Measurements from ENCODE around the gene HIPK2. TPM values are rescaled to one million over a fixed set of nuclear protein-coding genes. Genes with fewer than 3 reads are reported as not detected.

Gene HIPK2
- total RNA-seq, 1 donor from 2014 or later: 89.1 TPM

DNA sequence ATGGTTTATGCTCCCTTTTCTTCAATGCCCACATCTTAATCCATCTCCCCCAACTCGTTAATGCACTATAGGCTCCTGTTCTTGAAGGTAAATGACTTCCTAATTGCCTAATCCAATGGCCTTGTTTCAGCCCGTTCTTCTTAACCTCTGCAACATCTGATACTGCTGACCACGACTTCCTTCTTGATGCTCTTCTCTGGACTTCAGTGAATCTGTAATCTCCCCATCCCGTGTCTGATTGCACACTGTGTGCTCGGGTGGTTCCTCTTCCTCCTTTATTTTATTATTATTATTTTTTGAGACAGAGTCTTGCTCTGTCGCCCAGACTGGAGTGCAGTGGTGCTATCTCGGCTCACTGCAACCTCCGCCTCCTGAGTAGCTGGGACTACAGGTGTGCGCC is 58.9 kb downstream of the HIPK2 start:
- peaks cover 7% of the 10 kb centered on the region for H3K4me1 Mint-ChIP-seq (ENCODE audit: unreplicated experiment)
- TF ChIP-seq, protein P1, sequence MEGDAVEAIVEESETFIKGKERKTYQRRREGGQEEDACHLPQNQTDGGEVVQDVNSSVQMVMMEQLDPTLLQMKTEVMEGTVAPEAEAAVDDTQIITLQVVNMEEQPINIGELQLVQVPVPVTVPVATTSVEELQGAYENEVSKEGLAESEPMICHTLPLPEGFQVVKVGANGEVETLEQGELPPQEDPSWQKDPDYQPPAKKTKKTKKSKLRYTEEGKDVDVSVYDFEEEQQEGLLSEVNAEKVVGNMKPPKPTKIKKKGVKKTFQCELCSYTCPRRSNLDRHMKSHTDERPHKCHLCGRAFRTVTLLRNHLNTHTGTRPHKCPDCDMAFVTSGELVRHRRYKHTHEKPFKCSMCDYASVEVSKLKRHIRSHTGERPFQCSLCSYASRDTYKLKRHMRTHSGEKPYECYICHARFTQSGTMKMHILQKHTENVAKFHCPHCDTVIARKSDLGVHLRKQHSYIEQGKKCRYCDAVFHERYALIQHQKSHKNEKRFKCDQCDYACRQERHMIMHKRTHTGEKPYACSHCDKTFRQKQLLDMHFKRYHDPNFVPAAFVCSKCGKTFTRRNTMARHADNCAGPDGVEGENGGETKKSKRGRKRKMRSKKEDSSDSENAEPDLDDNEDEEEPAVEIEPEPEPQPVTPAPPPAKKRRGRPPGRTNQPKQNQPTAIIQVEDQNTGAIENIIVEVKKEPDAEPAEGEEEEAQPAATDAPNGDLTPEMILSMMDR (conservative IDR thresholded peaks at IDR 0.05): no peak
- no peak overlapping the region for H3K4me3 Mint-ChIP-seq

GRCh38 chr7:139718141-139718540 is 59.7 kb downstream of the HIPK2 start:
- H3K4me1 Mint-ChIP-seq (ENCODE audit: unreplicated experiment): peaks cover 7% of the 10 kb centered on the region
- DNase-seq (ENCODE audit: extremely low spot score, unreplicated experiment): no peak
- H3K27me3 Mint-ChIP-seq: no peaks in the 10 kb centered on the region
- H3K4me3 Mint-ChIP-seq: no peak overlapping the region
- no peaks in the 10 kb centered on the region for H3K9me3 Mint-ChIP-seq
- H3K27ac Mint-ChIP-seq: no peak overlapping the region
- H3K36me3 Mint-ChIP-seq: peaks cover 23% of the 10 kb centered on the region
- TF ChIP-seq, protein P1 (conservative IDR thresholded peaks at IDR 0.05): no peak

More for the DNA sequence above, 58.9 kb downstream of the HIPK2 start:
- Mint-ChIP-seq H3K27me3 (no peaks in the 10 kb centered on the region), H3K27ac (no peak overlapping the region), H3K9me3 (no peaks in the 10 kb centered on the region), H3K36me3 (peaks cover 23% of the 10 kb centered on the region)
- DNase-seq (ENCODE audit: extremely low spot score, unreplicated experiment): no peak

DNA sequence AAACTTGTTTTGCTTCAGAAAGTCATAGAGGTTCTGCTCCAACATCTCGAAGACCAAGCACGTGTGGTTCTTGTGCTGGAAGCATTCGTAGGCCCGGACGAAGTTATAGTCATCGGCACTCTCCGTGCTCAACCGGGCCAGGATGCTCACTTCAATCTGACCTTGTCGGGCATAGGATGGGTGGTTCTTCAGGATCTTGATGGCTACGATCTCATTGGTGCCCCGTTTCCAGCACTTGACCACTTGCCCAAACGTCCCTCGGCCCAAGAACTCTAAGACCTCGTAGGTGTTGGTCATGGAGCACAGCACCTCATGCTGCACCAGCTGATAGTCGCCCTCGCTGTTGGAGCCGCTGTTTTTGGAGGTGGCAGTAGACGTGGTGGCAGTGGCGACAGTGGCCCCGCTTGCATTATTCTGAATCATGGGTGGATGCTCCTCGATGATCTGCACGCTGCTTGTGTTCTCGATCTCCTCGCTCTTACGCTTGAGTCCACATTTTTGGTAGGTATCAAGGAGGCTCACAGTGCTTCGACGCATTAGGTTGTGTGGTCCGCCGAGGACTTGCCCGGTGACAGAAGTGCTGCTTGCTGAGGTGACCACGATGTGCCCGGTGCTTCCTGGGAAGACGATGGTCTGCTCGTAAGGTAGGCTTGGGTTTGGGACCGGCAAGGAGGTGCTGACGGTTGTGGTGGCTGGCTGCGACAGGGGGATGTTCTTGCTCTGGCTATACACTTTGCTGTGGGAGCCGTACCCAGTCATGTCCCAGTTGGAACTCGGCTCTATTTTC is 61.4 kb downstream of the HIPK2 start:
- Mint-ChIP-seq H3K27ac (no peak overlapping the region), H3K4me3 (no peak overlapping the region), H3K9me3 (no peaks in the 10 kb centered on the region), H3K27me3 (no peaks in the 10 kb centered on the region), H3K4me1 (ENCODE audit: unreplicated experiment) (peaks cover 19% of the 10 kb centered on the region), H3K36me3 (peaks cover 30% of the 10 kb centered on the region)
- TF ChIP-seq, protein P1 (conservative IDR thresholded peaks at IDR 0.05): no peak
- no peak for DNase-seq (ENCODE audit: extremely low spot score, unreplicated experiment)

DNA sequence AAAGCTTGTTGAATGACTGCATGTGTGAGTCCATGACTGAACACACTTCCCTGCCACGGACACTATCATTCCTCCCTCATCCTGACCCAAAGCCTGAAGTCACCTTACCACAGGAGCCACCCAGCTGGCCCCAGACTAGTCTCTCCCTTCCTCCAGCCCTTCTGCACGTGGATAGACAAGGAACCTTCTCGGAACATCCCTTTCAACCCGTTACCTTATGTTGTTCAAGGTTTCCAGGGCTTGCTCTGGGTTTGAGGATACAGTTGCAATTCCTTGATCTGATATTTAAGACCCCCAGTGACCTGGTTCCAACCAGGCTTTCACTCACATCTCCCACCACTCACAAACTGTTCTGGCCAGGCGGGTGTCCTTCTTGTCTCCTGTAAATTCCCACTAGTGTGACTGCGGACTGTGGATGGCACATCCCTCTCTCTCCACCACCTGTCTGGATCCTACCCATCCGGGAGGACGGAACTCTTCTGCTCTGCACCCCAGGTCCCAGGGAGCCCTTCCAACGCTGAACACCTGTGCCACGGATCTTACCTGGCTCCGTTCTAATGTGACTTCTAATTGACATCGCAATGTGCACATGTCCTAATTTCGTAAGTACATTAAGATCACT is 62.5 kb downstream of the HIPK2 start:
- DNase-seq (ENCODE audit: extremely low spot score, unreplicated experiment): no peak
- H3K9me3 Mint-ChIP-seq: no peaks in the 10 kb centered on the region
- H3K4me3 Mint-ChIP-seq: no peak overlapping the region
- TF ChIP-seq, protein P1 (conservative IDR thresholded peaks at IDR 0.05): no peak
- no peaks in the 10 kb centered on the region for H3K27me3 Mint-ChIP-seq
- no peak overlapping the region for H3K27ac Mint-ChIP-seq
- H3K36me3 Mint-ChIP-seq: peaks cover 37% of the 10 kb centered on the region
- H3K4me1 Mint-ChIP-seq (ENCODE audit: unreplicated experiment): peaks cover 25% of the 10 kb centered on the region

- Mint-ChIP-seq H3K27ac (no peak overlapping the region), H3K36me3 (peaks cover 40% of the 10 kb centered on the region), H3K4me1 (ENCODE audit: unreplicated experiment) (peaks cover 33% of the 10 kb centered on the region), H3K27me3 (no peaks in the 10 kb centered on the region), H3K9me3 (no peaks in the 10 kb centered on the region), H3K4me3 (no peak overlapping the region)
- DNase-seq (ENCODE audit: extremely low spot score, unreplicated experiment): no peak
- TF ChIP-seq, protein P1 (conservative IDR thresholded peaks at IDR 0.05): no peak
Observed at GRCh38 chr7:139714163-139714901, 63.5 kb downstream of the HIPK2 start.
